ENCODE results near the gene BCAS3. TPM values are rescaled to one million over a fixed set of nuclear protein-coding genes. Genes with fewer than 3 reads are reported as not detected.

The BCAS3 gene
- total RNA-seq, 2 experiments from 2014 or later = 13.4 to 14.5 TPM

DNA sequence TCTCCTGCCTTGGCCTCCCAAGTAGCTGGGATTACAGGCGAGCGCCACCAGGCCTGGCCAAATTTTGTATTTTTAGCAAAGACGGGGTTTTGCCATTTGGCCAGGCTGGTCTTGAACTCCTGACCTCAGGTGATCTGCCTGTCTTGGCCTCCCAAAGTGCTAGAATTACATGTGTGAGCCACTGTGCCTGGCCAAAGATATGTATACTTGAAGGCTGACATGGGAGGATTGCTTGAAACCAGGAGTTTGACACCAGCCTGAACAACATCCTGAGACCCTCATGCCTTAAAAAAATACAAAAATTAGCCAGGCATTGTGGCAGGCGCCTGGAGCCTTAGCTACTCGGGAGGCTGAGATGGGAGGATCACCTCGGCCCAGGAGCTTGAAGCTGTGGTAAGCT lies 3.1 kb downstream of the BCAS3 start:
- H3K4me2 ChIP-seq (ENCODE audit: low read length) = no peak overlapping the region
- H3K27ac ChIP-seq (ENCODE audit: low read depth, low read length, poor library complexity, severe bottlenecking) = no peak overlapping the region
- no peak overlapping the region for H3K4me3 ChIP-seq (ENCODE audit: low read depth, low read length, poor library complexity, severe bottlenecking)
- TF ChIP-seq EZH2phosphoT487 (IDR thresholded peaks at IDR 0.05; ENCODE audit: borderline replicate concordance, low read depth, low read length) = no peak
- TF ChIP-seq CTCF (conservative IDR thresholded peaks at IDR 0.05; ENCODE audit: low read length) = no peak
- peaks cover 11% of the 10 kb centered on the region for H3K4me1 ChIP-seq (ENCODE audit: insufficient read depth, low read length, poor library complexity, severe bottlenecking)
- no peaks in the 10 kb centered on the region for H3K9me3 ChIP-seq (ENCODE audit: low read length)
- DNase-seq (ENCODE audit: low spot score) = no peak
- intact Hi-C loops (cut with micrococcal nuclease; ENCODE audit: unreplicated experiment) = no loop called here
- H2AFZ ChIP-seq (ENCODE audit: low read length) = no peak overlapping the region
- CTCF ChIA-PET (ENCODE audit: unreplicated experiment) = no interaction called here
- H3K36me3 ChIP-seq (ENCODE audit: insufficient read depth, low read length) = no peaks in the 10 kb centered on the region
- BruUV-seq (replicated peaks) = no TSS peak
- no peaks in the 10 kb centered on the region for H3K9me2 ChIP-seq (ENCODE audit: insufficient read depth, low read length)
- H4K20me1 ChIP-seq (ENCODE audit: insufficient read depth, low read length) = no peaks in the 10 kb centered on the region
- POLR2A ChIA-PET = no interaction called here
- no peaks in the 10 kb centered on the region for H3K79me2 ChIP-seq (ENCODE audit: insufficient read depth, low read depth, low read length)

DNA sequence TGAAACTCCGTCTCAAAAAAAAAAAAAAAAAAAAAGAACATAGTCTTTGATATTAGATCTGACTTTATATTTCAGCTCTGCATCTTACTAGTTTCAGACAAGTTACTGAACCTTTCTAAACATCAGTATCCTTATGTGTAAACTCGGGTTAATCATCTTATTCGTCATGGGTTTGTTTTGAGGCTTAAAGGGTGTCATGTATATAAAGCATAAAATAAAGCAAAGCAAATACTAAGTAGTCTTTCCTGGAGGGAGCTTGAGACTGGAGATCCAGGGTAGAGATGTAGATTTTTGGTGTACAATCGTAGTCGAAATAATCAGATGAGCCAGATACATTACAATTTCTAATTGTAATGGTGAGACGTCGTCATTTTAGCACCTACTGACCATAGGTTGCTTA lies 7.8 kb downstream of the BCAS3 start:
- no peaks in the 10 kb centered on the region for H3K36me3 ChIP-seq (ENCODE audit: insufficient read depth, low read length)
- H4K20me1 ChIP-seq (ENCODE audit: insufficient read depth, low read length) = no peaks in the 10 kb centered on the region
- H3K4me1 ChIP-seq (ENCODE audit: insufficient read depth, low read length, poor library complexity, severe bottlenecking) = no peaks in the 10 kb centered on the region
- intact Hi-C loops (cut with micrococcal nuclease; ENCODE audit: unreplicated experiment) = no loop called here
- H3K4me3 ChIP-seq (ENCODE audit: low read depth, low read length, poor library complexity, severe bottlenecking) = no peak overlapping the region
- no peak overlapping the region for H2AFZ ChIP-seq (ENCODE audit: low read length)
- CTCF ChIA-PET (ENCODE audit: unreplicated experiment) = no interaction called here
- TF ChIP-seq CTCF (conservative IDR thresholded peaks at IDR 0.05; ENCODE audit: low read length) (no peak), EZH2phosphoT487 (IDR thresholded peaks at IDR 0.05; ENCODE audit: borderline replicate concordance, low read depth, low read length) (no peak)
- H3K9me2 ChIP-seq (ENCODE audit: insufficient read depth, low read length) = no peaks in the 10 kb centered on the region
- DNase-seq (ENCODE audit: low spot score) = no peak
- H3K4me2 ChIP-seq (ENCODE audit: low read length) = no peak overlapping the region
- H3K79me2 ChIP-seq (ENCODE audit: insufficient read depth, low read depth, low read length) = no peaks in the 10 kb centered on the region
- no TSS peak for BruUV-seq (replicated peaks)
- no peaks in the 10 kb centered on the region for H3K9me3 ChIP-seq (ENCODE audit: low read length)
- H3K27ac ChIP-seq (ENCODE audit: low read depth, low read length, poor library complexity, severe bottlenecking) = no peak overlapping the region
- POLR2A ChIA-PET = interaction anchor here (1.3 kb wide), 1 partner anchor 9 kb away, joined by 3 read pairs; no protein-coding TSS in a partner anchor

- POLR2A ChIA-PET = no interaction called here
- H3K4me2 ChIP-seq (ENCODE audit: low read length) = no peak overlapping the region
- CTCF ChIA-PET (ENCODE audit: unreplicated experiment) = no interaction called here
- DNase-seq (ENCODE audit: low spot score) = no peak
- no peaks in the 10 kb centered on the region for H3K9me3 ChIP-seq (ENCODE audit: low read length)
- H3K4me3 ChIP-seq (ENCODE audit: low read depth, low read length, poor library complexity, severe bottlenecking) = no peak overlapping the region
- no peaks in the 10 kb centered on the region for H3K36me3 ChIP-seq (ENCODE audit: insufficient read depth, low read length)
- TF ChIP-seq CTCF (conservative IDR thresholded peaks at IDR 0.05; ENCODE audit: low read length) (no peak), EZH2phosphoT487 (IDR thresholded peaks at IDR 0.05; ENCODE audit: borderline replicate concordance, low read depth, low read length) (no peak)
- H3K9me2 ChIP-seq (ENCODE audit: insufficient read depth, low read length) = no peaks in the 10 kb centered on the region
- H2AFZ ChIP-seq (ENCODE audit: low read length) = no peak overlapping the region
- intact Hi-C loops (cut with micrococcal nuclease; ENCODE audit: unreplicated experiment) = no loop called here
- H3K79me2 ChIP-seq (ENCODE audit: insufficient read depth, low read depth, low read length) = no peaks in the 10 kb centered on the region
- H3K27ac ChIP-seq (ENCODE audit: low read depth, low read length, poor library complexity, severe bottlenecking) = no peak overlapping the region
- no TSS peak for BruUV-seq (replicated peaks)
- no peaks in the 10 kb centered on the region for H4K20me1 ChIP-seq (ENCODE audit: insufficient read depth, low read length)
- H3K4me1 ChIP-seq (ENCODE audit: insufficient read depth, low read length, poor library complexity, severe bottlenecking) = no peaks in the 10 kb centered on the region
Observed at GRCh38 chr17:60695960-60696359, 18.3 kb downstream of the BCAS3 start.
